D721Med (cell line): ENCODE measurements around the gene PNP.
A peak's percentile ranks its signal among the peaks of the same experiment; 100 is the strongest.
"Not testable (repeated sequence)": the region's sequence is repeated elsewhere in the genome, so short reads cannot be mapped to it uniquely, and the experiment has no call there.

Source experiments
- DNase-seq: peaks from one replicate; pipeline ENCODE4 v3.0.0; 2011; ENCODE audit warnings: low spot score; ENCODE audit not compliant: insufficient read length
- FAIRE-seq: peaks from 2 replicates; lab custom pipeline; 2011; peaks lifted over from hg19 to GRCh38; lab: Jason Lieb, UNC
- CTCF ChIP-seq: IDR thresholded peaks from 2 replicates; pipeline ENCODE4 v1.5.1; 2012; ENCODE audit warnings: mild to moderate bottlenecking, control low read depth; ENCODE audit not compliant: insufficient read depth; ENCODE audit errors: missing control alignments

The PNP gene

DNA sequence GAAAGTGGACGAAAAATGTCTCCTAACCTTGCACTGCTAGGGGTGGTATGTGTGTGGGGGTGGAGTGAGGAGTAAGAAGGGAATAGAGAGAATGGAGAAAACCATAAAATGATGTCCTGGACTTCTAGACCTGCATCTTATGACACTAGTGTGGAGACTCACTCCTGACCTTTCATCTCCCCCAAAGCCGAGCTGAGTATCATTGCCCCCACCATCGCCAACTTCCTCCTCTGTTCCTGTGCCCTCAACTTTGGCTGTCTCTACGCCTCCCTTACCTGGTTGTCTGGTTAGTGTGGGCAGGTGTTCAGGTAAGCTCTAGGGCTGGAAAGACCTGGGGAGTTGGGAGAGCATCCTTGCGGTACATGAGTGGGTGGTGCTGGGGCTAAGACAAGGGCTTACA is 28.7 kb upstream of the PNP start:
- no peak for FAIRE-seq

DNA sequence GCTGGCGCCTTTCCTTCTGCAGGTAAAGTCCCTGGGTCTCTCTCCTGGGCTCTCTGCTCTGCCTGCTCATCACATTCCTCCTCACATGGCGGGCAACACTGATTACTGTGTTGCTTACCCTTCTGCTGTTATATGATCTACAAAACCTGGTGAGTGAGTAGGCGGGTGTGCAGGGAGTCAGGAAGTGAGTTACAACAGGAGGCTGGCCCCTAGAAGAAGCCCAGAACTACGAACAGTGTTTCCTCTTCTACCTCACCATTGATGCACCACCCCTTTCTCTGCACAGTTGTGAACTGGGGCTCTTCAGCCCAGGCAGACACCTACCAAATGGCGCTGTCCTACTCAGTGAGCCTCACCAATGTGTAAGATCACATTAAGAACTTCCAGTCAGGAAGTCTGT is 28.3 kb upstream of the PNP start:
- DNase-seq (no peak), FAIRE-seq (no peak)
- TF ChIP-seq CTCF = no peak

More for the DNA sequence above, 28.7 kb upstream of the PNP start:
- DNase-seq = no peak
- TF ChIP-seq CTCF = no peak

- FAIRE-seq (no peak), DNase-seq (no peak)
- no peak for TF ChIP-seq CTCF
Observed at GRCh38 chr14:20441461-20441860, 27.7 kb upstream of the PNP start.

DNA sequence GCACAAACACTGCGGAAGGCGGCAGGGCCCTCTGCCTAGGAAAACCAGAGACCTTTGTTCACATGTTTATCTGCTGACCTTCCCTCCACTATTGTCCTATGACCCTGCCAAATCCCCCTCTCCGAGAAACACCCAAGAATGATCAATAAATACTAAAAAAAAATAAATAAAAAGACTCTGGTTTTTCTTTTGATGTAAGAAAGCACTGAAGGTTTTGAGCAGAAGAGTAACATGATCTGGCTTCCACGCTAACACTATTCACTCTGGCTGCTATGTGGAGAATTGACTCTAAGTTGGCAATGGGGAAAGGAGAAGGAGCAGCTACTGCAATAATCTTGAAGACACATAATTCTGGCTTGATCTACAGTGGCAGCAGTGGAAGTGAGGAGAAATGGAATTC is 25.6 kb upstream of the PNP start:
- not testable (repeated sequence) for DNase-seq, FAIRE-seq

DNA sequence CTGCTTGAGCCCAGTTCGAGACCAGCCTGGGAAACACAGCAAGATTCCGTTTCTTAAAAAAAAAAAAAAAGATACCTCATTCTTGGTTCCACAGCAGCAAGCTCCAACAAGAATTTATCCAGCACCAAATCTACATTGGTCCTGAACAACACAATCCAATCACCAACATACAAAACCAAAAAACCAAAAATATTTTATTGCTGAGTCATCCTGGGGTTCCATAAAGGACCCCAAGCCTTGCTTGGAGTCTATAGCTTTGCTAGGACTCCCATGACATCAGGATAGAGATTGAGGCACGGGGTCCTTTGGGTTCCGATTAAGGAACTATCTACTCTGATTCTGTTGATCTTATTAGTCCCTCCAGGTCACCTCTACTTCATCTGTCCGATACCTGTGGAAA is 22.3 kb upstream of the PNP start:
- no peak for TF ChIP-seq CTCF
- DNase-seq (no peak), FAIRE-seq (no peak)

DNA sequence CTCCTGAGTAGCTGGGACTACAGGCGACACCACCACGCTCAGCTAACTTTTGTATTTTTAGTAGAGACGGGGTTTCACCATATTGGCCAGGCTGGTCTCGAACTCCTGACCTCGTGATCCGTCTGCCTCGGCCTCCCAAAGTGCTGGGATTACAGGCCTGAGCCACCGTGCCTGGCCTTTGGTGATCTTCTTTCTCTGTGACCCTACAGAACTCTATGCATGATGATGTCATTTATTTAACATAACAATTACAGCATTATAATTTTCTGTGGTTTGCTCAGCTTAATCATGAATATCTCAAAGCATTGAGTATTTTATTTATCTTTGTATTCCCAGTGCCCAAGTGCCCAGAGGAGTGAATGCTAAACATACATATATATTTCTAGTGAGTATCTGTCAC is 16.4 kb upstream of the PNP start:
- DNase-seq, FAIRE-seq: not testable (repeated sequence)

DNA sequence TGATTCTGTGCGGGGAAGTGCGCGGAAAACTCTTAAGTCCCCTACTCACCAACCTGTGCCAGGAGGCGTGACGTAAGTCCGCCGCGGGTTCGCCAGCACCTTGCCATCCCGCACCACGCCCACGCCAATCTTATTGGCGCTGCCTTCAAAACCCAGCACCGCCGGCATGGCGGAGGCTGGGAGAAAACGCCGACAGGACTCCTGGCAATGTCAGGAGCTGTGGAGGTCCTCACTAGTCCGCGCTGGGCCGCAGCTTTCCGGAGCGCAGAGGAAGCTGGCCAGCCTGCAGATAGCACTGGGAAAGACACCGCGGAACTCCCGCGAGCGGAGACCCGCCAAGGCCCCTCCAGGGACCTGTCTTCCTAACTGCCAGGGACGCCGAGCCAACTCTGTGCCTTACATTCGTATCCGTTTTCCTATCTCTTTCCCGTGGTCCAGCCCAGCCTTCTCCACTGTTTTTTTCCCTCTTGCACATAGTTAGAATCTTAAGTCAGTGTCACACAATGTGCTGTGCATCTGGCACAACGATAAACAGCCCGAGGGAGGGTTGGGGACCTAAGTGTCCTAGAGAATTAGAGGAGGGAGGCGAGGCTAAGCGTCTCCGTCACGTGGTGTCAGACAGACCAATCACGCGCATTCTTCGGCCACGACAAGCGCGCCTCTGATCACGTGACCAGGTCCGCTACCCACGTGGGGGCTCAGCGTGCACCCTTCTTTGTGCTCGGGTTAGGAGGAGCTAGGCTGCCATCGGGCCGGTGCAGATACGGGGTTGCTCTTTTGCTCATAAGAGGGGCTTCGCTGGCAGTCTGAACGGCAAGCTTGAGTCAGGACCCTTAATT is 14.5 kb upstream of the PNP start, which contains the start of the genes APEX1 and OSGEP:
Gene APEX1 (plus strand): TSS at position 711 of the 839 bp plus-strand sequence. CDS start 420 bp downstream, outside the sequence.
Gene OSGEP (minus strand): TSS at position 297 of the 839 bp plus-strand sequence. CDS start 129 bp downstream, at position 168.
- DNase-seq (peak; percentile 86), FAIRE-seq (peak; percentile 75)
- TF ChIP-seq CTCF = no peak
